H1 (cell line): ENCODE results near the gene ARHGEF7. TPM values are rescaled to one million over a fixed set of nuclear protein-coding genes. Genes with fewer than 3 reads are reported as not detected.

Source experiments
- CTCF ChIA-PET: fragments of 300-600 bp; sonication (Branson Sonifier 250); formaldehyde crosslinking; loops from one replicate; lab custom pipeline; 2021; ENCODE audit not compliant: partially characterized antibody; lab: Charles Lee
- POLR2A ChIA-PET: fragments of 300-600 bp; sonication (Branson Sonifier 250); formaldehyde crosslinking; loops from one replicate; lab custom pipeline; 2021; ENCODE audit warnings: inconsistent platforms; ENCODE audit not compliant: partially characterized antibody; lab: Charles Lee
- DNase-seq, 2 experiments: peaks; one replicate each; pipeline versions ENCODE4 v3.0.0 to v3.0.0-alpha.2; 2010 to 2022; ENCODE audit warnings: low spot score in 2 of 2, low read depth in 1 of 2, mixed read lengths in 1 of 2
- FAIRE-seq: peaks from 2 replicates; lab custom pipeline; 2011; peaks lifted over from hg19 to GRCh38; lab: Jason Lieb, UNC
- H2AFZ ChIP-seq: 2 replicates; pipeline ENCODE4 v1.8.1; 2012; ENCODE audit warnings: low read length, inconsistent platforms
- H2AK5ac ChIP-seq: 2 replicates; pipeline ENCODE4 v1.6.1; 2013; ENCODE audit warnings: low read depth, low read length
- H2BK120ac ChIP-seq: replicated peaks from 2 replicates; pipeline ENCODE3; 2013; ENCODE audit warnings: low read depth, low read length, inconsistent platforms
- H2BK12ac ChIP-seq: 2 replicates; pipeline ENCODE4 v1.6.1; 2013; ENCODE audit warnings: low read depth, low read length
- H2BK15ac ChIP-seq: 2 replicates; pipeline ENCODE4 v1.6.1; 2013; ENCODE audit warnings: low read length
- H2BK20ac ChIP-seq: 2 replicates; pipeline ENCODE4 v1.6.1; 2013; ENCODE audit warnings: low read length
- H2BK5ac ChIP-seq: 2 replicates; pipeline ENCODE4 v1.6.1; 2013; ENCODE audit warnings: low read depth, low read length
- H3K14ac ChIP-seq: 2 replicates; pipeline ENCODE4 v1.6.1; 2013; ENCODE audit warnings: inconsistent platforms; ENCODE audit not compliant: insufficient read length
- H3K18ac ChIP-seq: 2 replicates; pipeline ENCODE4 v1.6.1; 2013; ENCODE audit warnings: low read length; ENCODE audit errors: extremely low read depth
- H3K23ac ChIP-seq: 2 replicates; pipeline ENCODE4 v1.6.1; 2013; ENCODE audit warnings: inconsistent platforms; ENCODE audit not compliant: insufficient read length
- H3K23me2 ChIP-seq: 2 replicates; pipeline ENCODE4 v1.6.1; 2013; ENCODE audit warnings: low read depth, low read length
- H3K27ac ChIP-seq: 2 replicates; pipeline ENCODE4 v1.6.1; 2011; ENCODE audit warnings: low read depth, low read length, inconsistent platforms
- H3K27me3 ChIP-seq, 4 experiments: replicated peaks in 1 of 4; 1 replicate in 1 of 4; 2 replicates in 3 of 4; pipeline versions ENCODE4 v1.6.1 to v1.8.1; 2011 to 2013; ENCODE audit warnings: low read length in 3 of 4, mild to moderate bottlenecking in 3 of 4, inconsistent platforms in 2 of 4, mixed read lengths in 2 of 4, moderate library complexity in 1 of 4; ENCODE audit not compliant: control insufficient read depth in 3 of 4, insufficient read depth in 3 of 4; ENCODE audit errors: extremely low read depth in 1 of 4
- H3K36me3 ChIP-seq, 4 experiments: 2 replicates each; pipeline versions ENCODE4 v1.6.1 to v1.8.1; 2011 to 2013; ENCODE audit warnings: mild to moderate bottlenecking in 4 of 4, low read length in 3 of 4, moderate library complexity in 2 of 4, control low read depth in 1 of 4, inconsistent platforms in 1 of 4; ENCODE audit not compliant: insufficient read depth in 4 of 4, control insufficient read depth in 2 of 4
- H3K4ac ChIP-seq: replicated peaks from 2 replicates; pipeline ENCODE3; 2013; ENCODE audit warnings: low read length, low read depth, mixed read lengths, inconsistent platforms; ENCODE audit not compliant: insufficient read length
- H3K4me1 ChIP-seq, 4 experiments: replicated peaks in 1 of 4; 1 replicate in 1 of 4; 2 replicates in 3 of 4; pipeline versions ENCODE4 v1.6.1 to v1.8.1; 2011 to 2013; ENCODE audit warnings: low read length in 3 of 4, inconsistent platforms in 2 of 4, mixed read lengths in 1 of 4; ENCODE audit not compliant: insufficient read depth in 4 of 4, control insufficient read depth in 3 of 4
- H3K4me2 ChIP-seq, 2 experiments: 2 replicates each; pipeline versions ENCODE4 v1.6.1 to v1.8.1; 2011 to 2013; ENCODE audit warnings: low read depth in 2 of 2, low read length in 2 of 2, control low read depth in 1 of 2, inconsistent platforms in 1 of 2, mild to moderate bottlenecking in 1 of 2; ENCODE audit not compliant: insufficient read depth in 1 of 2
- H3K4me3 ChIP-seq, 4 experiments: fragments of 200-600, 300-600 bp in 1 of 4; sonication (generic), shearing (Covaris generic), sonication (Bioruptor Twin) in 1 of 4; 2 replicates each; pipeline versions ENCODE4 v1.5.1 to v1.8.1; 2011 to 2016; ENCODE audit warnings: low read length in 4 of 4, low read depth in 3 of 4, control low read depth in 2 of 4, inconsistent platforms in 2 of 4, mild to moderate bottlenecking in 2 of 4, mixed read lengths in 1 of 4, moderate library complexity in 1 of 4; ENCODE audit not compliant: insufficient read depth in 2 of 4; ENCODE audit errors: extremely low read depth in 1 of 4
- H3K56ac ChIP-seq: replicated peaks from 2 replicates; pipeline ENCODE3; 2013; ENCODE audit warnings: low read depth, mild to moderate bottlenecking, mixed read lengths, low read length, inconsistent platforms; ENCODE audit not compliant: insufficient read length
- H3K79me1 ChIP-seq: 2 replicates; pipeline ENCODE4 v1.6.1; 2013; ENCODE audit warnings: low read depth, low read length, control low read depth
- H3K79me2 ChIP-seq, 2 experiments: 2 replicates each; pipeline versions ENCODE4 v1.6.1 to v1.8.1; 2012 to 2013; ENCODE audit warnings: low read length in 2 of 2, mild to moderate bottlenecking in 2 of 2, inconsistent platforms in 1 of 2; ENCODE audit not compliant: insufficient read depth in 2 of 2, control insufficient read depth in 1 of 2
- H3K9ac ChIP-seq, 4 experiments: replicated peaks in 1 of 4; 1 replicate in 1 of 4; 2 replicates in 3 of 4; pipeline versions ENCODE4 v1.6.1 to v1.8.1; 2011 to 2013; ENCODE audit warnings: low read depth in 3 of 4, low read length in 3 of 4, control low read depth in 2 of 4, mild to moderate bottlenecking in 2 of 4, moderate library complexity in 2 of 4, inconsistent platforms in 1 of 4; ENCODE audit errors: extremely low read depth in 1 of 4
- H3K9me3 ChIP-seq, 2 experiments: 2 replicates each; pipeline versions ENCODE4 v1.6.1 to v1.8.1; 2012 to 2013; ENCODE audit warnings: mild to moderate bottlenecking in 2 of 2, moderate library complexity in 2 of 2, control low read depth in 1 of 2, inconsistent platforms in 1 of 2, low read depth in 1 of 2, low read length in 1 of 2, mixed read lengths in 1 of 2; ENCODE audit not compliant: insufficient read depth in 2 of 2
- H4K20me1 ChIP-seq, 2 experiments: replicated peaks in 1 of 2; 2 replicates each; pipeline versions ENCODE3 to v1.8.1; 2011 to 2013; ENCODE audit warnings: inconsistent platforms in 2 of 2, low read length in 2 of 2, mild to moderate bottlenecking in 1 of 2; ENCODE audit not compliant: insufficient read depth in 2 of 2, control insufficient read depth in 1 of 2
- H4K5ac ChIP-seq: 2 replicates; pipeline ENCODE4 v1.6.1; 2013; ENCODE audit warnings: low read length, low read depth, mixed read lengths, inconsistent platforms; ENCODE audit not compliant: insufficient read length
- H4K8ac ChIP-seq: 2 replicates; pipeline ENCODE4 v1.8.0; 2013; ENCODE audit warnings: mild to moderate bottlenecking, moderate library complexity, low read length, inconsistent platforms; ENCODE audit not compliant: insufficient read depth; ENCODE audit errors: extremely low read depth
- H4K91ac ChIP-seq: replicated peaks from 2 replicates; pipeline ENCODE3; 2013; ENCODE audit warnings: low read length, mixed read lengths, inconsistent platforms; ENCODE audit not compliant: insufficient read length
- CTBP2 ChIP-seq: IDR thresholded peaks from 2 replicates; pipeline ENCODE4 v1.7.0; 2011; ENCODE audit warnings: borderline replicate concordance, mild to moderate bottlenecking, moderate library complexity, mixed read lengths, low read length; ENCODE audit not compliant: insufficient read depth, insufficient read length
- EZH2 ChIP-seq: fragments of 200-600 bp; sonication (generic); IDR thresholded peaks from 2 replicates; pipeline ENCODE4 v1.7.1; 2012; ENCODE audit warnings: low read depth, mild to moderate bottlenecking, moderate library complexity, low read length, inconsistent platforms; ENCODE audit not compliant: severe bottlenecking
- JUND ChIP-seq: IDR thresholded peaks from 2 replicates; pipeline ENCODE4 v1.6.1; 2011; ENCODE audit warnings: mild to moderate bottlenecking, improper control_type of control experiment, low read length
- MAX ChIP-seq: IDR thresholded peaks from 2 replicates; pipeline ENCODE4 v1.6.1; 2012; ENCODE audit warnings: inconsistent platforms
- POU5F1 ChIP-seq: IDR thresholded peaks from 2 replicates; pipeline ENCODE4 v1.6.1; 2011; ENCODE audit warnings: low read depth, mild to moderate bottlenecking, low read length, moderate library complexity
- TEAD4 ChIP-seq: IDR thresholded peaks from 2 replicates; pipeline ENCODE4 v1.6.1; 2012; ENCODE audit warnings: low read depth, low read length, inconsistent platforms, mixed read lengths
- USF2 ChIP-seq: IDR thresholded peaks from 2 replicates; pipeline ENCODE4 v1.6.1; 2011; ENCODE audit warnings: low read length, improper control_type of control experiment
- ZNF274 ChIP-seq: IDR thresholded peaks from 2 replicates; pipeline ENCODE4 v1.7.0; 2012; ENCODE audit warnings: low read length, borderline replicate concordance; ENCODE audit errors: extremely low read depth
- WGBS, 2 experiments: shearing (Covaris generic) in 1 of 2; methylation state at CpG; one replicate each; pipeline versions ENCODE4 v1.1.6 to v1.1.7; 2013 to 2015; ENCODE audit warnings: low lambda C conversion rate in 2 of 2, mixed read lengths in 2 of 2, inconsistent platforms in 1 of 2, low coverage in 1 of 2, missing lambda C conversion rate in 1 of 2; ENCODE audit not compliant: insufficient replicate concordance in 2 of 2, insufficient coverage in 1 of 2, insufficient read length in 1 of 2; ENCODE audit errors: extremely low coverage in 1 of 2, missing lambda C conversion rate in 1 of 2; 5-methylcytosine and 5-hydroxymethylcytosine counted together
- polyA plus RNA-seq, 7 experiments: library from polyadenylated mRNA; depleted of rRNA in 3 of 7; stranded (reverse) in 5 of 7; unstranded in 2 of 7; fragments of >200 nt in 5 of 7; fragments of 200-250 nt in 2 of 7; gene quantifications; 1 replicate in 5 of 7; 2 replicates in 1 of 7; 4 replicates in 1 of 7; pipeline versions ENCODE4 v1.2.1 to v1.2.3, GENCODE V29; 2011 to 2013; ENCODE audit warnings: missing spikeins in 2 of 7, mixed read lengths in 2 of 7
- total RNA-seq: library from RNA; stranded (reverse); fragmentation: NEBNext Ultra II Directional; extraction: Animal tissue kit (Norgen Biotek cat#: 25700); gene quantifications from 2 replicates; pipeline ENCODE4 v1.2.1, GENCODE V29; 2021

ARHGEF7 gene
- total and polyA plus RNA-seq, 2 of the 8 experiments (the other 6 are each of a cell fraction or from before 2014, with no cell fraction given): 26.2 to 56.5 TPM

GRCh38 chr13:111314852-111315251 lies 199.7 kb downstream of the ARHGEF7 start:
- WGBS, 2 experiments: 83% methylated on average over 6 of the region's 6 CpGs; no CpG with 5 or more reads in 1 of the 2 experiments
- no peak overlapping the region for H2BK12ac ChIP-seq
- no peak overlapping the region for H4K8ac ChIP-seq
- no peak overlapping the region for H2AK5ac ChIP-seq
- FAIRE-seq: no peak
- H3K4me2 ChIP-seq: no peak overlapping the region
- H3K4me1 ChIP-seq: peaks cover 0 to 3% (median 0%) of the 10 kb centered on the region in 4 experiments; a peak in 4 of 7 replicates
- no peaks in the 10 kb centered on the region for H3K23me2 ChIP-seq
- H2BK5ac ChIP-seq: no peak overlapping the region
- no peak overlapping the region for H3K18ac ChIP-seq
- no peak overlapping the region for H4K5ac ChIP-seq
- no peaks in the 10 kb centered on the region for H3K79me2 ChIP-seq
- H3K36me3 ChIP-seq: peaks cover 0 to 3% (median 0%) of the 10 kb centered on the region in 4 experiments; a peak in 1 of 8 replicates
- DNase-seq: no peak
- no peak overlapping the region for H3K9ac ChIP-seq
- H3K23ac ChIP-seq: no peak overlapping the region
- H4K91ac ChIP-seq: no peak overlapping the region
- H3K27ac ChIP-seq: no peak overlapping the region
- no peak overlapping the region for H3K4me3 ChIP-seq
- H3K9me3 ChIP-seq: peaks cover 9 to 10% of the 10 kb centered on the region in 2 experiments; a peak in 3 of 4 replicates
- H3K27me3 ChIP-seq: no peaks in the 10 kb centered on the region
- H2AFZ ChIP-seq: no peak overlapping the region
- ChIA-PET CTCF (no interaction called here), POLR2A (no interaction called here)
- no peak overlapping the region for H3K56ac ChIP-seq
- no peaks in the 10 kb centered on the region; the same call in 1 of the 2 replicates for H3K79me1 ChIP-seq
- H3K4ac ChIP-seq: no peak overlapping the region
- H2BK20ac ChIP-seq: no peak overlapping the region
- H4K20me1 ChIP-seq: no peaks in the 10 kb centered on the region
- H3K14ac ChIP-seq: no peak overlapping the region
- H2BK120ac ChIP-seq: no peak overlapping the region
- H2BK15ac ChIP-seq: no peak overlapping the region
- TF ChIP-seq JUND (no peak), EZH2 (no peak), CTBP2 (no peak), ZNF274 (no peak), MAX (no peak), TEAD4 (no peak), POU5F1 (no peak), USF2 (no peak)
